Right renal pelvis (tissue), 4 donors: ENCODE results near the gene COL6A2. TPM values are rescaled to one million over a fixed set of nuclear protein-coding genes. Genes with fewer than 3 reads are reported as not detected.

Experiments
- DNase-seq, 4 donors: peaks; one replicate each; pipeline ENCODE4 v3.0.0-alpha.2; 2013; ENCODE audit warnings: low read depth in 4 of 4, low spot score in 3 of 4, missing footprints in 1 of 4
- polyA plus RNA-seq, 4 donors: library from polyadenylated mRNA; unstranded; fragments of 120-200 nt; gene quantifications; one replicate each; pipeline ENCODE4 v1.2.1, GENCODE V29; 2013; ENCODE audit not compliant: insufficient read length in 4 of 4

COL6A2 gene
- polyA plus RNA-seq, 4 donors: 181 to 254 (median 205) TPM

DNA sequence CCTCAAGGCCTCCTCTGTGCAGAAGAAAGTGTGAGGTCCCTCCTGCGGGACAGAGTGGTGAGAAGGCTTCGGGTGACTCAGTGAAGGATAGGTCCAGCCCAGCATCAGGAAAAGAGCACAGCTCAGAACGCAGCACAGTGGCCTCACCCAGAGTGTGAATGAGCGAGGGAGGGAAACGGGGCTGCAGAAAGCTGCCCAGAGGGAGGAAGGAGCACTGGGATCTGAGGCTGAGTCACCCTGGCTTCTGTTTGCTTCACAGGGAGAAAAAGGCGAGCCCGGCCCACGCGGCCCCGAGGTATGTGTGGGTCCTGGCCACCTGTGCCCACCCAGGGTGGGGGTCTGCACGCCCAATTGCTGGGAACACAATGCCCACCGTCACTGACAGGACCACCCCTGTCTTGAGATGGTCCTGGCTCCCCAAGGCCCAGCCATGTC is 24.3 kb downstream of the COL6A2 start:
- no peak for DNase-seq

DNA sequence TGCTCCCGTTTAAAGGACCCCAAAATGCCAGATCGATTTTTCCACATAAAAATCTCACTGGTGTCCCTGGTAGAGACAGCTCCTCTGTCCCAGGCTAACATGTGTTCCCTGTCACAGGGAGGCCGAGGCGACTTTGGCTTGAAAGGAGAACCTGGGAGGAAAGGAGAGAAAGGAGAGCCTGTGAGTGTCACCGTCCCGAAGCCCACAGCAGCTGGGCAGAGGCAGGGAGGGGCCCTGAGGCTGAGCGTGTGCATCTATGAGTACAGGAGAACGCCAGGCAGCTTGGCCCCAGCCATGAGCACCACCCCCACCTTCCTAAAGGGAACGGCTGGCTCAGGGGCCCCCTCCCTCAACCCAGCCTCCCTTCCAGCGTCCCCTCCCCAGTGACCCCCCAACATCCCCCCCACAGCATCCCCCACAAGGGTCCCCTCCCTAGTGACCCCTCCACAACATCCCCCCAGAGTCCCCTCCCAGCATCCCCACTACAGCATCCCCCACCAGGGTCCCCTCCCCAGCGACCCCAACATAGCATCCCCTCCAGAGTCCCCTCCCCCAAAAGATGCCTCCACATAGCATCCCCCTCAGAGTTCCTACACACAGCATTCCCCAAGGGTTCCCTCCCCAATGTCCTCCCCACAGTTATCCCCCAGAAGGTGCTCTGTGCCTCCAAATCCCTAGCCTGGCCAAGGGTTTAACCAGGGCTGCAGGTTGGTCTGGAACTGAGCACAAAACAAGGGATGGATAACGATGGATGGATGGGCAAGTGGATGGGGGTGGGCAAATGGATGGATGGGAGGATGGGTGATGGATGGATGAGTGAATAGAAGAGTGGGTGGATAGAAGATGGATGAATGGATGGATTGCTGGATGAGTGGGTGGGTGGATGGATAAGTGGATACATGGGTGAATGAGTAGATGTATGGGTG is 25.1 kb downstream of the COL6A2 start:
- DNase-seq: no peak

DNA sequence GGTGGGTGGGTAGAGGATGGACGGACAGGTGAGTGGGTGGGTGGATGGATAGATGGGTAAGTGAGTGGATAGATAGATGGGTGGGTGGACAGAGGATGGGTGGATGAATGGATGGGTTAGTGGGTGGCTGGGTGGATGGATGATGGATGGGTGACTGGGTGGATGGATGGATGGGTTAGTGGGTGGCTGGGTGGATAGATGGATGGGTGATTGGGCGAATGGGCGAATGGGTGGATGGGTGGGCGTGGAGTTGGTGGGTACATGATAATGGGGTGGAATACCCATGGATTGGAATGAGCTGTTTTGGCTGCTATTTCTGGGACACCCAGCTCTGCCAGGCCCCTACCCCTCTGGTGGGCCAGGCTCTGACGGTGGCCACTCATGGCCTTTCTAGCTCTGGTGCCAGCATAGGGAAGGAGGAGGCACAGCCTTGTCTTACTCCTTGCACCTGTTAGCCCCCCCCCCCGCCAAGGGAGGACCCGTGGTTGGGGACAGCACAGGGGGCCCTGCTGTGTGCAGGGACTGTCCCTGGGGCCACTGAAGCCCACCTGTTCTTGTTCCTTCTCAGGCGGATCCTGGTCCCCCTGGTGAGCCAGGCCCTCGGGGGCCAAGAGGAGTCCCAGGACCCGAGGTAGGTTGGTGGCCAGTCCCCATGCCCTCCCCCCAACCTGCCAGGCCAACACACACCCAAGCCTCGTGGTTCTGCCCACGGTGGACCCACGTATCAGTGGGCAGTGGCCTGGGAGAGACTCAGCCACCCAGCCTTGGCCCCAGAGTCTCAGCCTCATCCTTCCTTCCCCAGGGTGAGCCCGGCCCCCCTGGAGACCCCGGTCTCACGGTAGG is 26.4 kb downstream of the COL6A2 start:
- no peak for DNase-seq

DNA sequence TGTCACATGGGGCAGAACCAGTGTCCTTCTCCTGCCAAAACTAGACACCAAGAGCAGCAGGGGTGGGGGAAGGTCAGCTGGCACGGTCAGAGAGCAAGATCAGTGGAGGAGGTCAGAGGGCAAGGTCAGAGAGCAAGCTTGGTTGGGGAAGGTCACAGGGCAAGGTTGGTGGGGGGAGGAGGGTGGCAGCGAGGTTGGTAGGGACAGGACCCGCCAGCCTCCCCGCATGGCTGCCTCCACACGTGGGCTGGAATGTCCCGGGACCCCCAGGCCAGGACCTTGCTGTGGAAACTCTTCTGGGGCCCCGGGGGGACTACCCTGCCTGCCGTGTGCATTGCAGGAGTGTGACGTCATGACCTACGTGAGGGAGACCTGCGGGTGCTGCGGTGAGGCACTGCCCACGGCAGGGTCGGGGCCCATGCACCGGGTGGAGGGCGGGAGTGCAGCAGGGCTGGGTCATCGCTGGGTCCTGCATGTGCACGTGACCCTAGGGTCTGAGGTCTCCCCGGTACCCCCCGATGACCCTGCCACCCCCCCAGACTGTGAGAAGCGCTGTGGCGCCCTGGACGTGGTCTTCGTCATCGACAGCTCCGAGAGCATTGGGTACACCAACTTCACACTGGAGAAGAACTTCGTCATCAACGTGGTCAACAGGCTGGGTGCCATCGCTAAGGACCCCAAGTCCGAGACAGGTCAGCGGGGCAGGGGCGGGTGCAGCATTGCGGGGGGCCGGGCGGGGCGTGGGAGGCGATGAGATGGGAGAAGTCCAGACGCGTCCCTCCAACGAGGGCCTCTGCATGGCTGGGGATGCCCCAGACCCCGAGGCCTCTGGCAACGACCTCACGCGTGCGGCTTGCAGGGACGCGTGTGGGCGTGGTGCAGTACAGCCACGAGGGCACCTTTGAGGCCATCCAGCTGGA is 27.3 kb downstream of the COL6A2 start:
- no peak for DNase-seq

DNA sequence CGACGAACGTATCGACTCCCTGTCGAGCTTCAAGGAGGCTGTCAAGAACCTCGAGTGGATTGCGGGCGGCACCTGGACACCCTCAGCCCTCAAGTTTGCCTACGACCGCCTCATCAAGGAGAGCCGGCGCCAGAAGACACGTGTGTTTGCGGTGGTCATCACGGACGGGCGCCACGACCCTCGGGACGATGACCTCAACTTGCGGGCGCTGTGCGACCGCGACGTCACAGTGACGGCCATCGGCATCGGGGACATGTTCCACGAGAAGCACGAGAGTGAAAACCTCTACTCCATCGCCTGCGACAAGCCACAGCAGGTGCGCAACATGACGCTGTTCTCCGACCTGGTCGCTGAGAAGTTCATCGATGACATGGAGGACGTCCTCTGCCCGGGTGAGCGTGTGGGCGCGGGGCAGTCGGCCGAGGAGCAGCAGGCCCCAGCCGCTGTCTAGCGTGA is 28.0 kb downstream of the COL6A2 start:
- no peak for DNase-seq

DNA sequence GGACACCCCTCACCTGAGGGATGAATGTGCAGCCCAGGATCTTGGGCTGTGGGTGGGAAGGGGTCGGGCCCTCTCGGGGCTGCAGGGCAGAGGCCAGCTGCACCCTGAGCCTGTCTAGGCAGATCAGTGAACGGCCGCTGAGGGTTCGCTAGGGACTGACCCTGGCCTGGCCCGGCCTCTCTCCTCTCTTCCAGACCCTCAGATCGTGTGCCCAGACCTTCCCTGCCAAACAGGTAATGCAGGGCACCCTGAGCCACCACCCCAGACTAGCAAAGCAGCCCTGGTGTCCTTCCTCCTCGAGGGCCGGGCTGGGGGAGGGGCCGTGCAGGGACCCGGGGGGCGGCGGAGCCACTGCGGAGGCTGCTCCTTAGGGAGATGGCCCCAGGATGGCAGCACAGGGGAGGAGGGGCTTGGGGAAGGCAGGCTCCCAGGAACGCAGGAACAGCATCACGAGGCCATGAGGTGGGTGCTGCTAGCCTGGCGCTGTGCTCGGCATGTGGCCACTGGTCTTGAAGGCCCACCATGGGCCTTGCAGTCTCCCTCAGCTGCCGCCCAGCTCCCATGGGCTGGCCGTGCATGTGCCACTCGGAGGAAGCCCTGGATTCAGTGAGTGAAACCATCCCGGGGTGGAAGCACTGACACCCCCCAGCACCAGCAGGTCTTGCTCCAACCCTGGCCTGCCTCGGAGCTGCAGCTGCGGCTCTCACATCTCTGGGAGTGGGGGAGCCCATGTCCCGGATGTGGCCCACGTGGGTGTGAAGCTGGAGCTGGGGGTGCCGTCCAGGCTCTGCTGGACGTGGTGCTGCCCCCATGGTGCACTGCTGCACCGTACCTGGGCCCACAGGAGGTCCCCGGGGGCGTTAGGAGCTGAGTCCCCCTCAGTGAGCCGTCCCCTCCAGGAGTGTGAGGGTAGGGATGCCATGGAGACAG is 28.7 kb downstream of the COL6A2 start:
- no peak for DNase-seq

DNA sequence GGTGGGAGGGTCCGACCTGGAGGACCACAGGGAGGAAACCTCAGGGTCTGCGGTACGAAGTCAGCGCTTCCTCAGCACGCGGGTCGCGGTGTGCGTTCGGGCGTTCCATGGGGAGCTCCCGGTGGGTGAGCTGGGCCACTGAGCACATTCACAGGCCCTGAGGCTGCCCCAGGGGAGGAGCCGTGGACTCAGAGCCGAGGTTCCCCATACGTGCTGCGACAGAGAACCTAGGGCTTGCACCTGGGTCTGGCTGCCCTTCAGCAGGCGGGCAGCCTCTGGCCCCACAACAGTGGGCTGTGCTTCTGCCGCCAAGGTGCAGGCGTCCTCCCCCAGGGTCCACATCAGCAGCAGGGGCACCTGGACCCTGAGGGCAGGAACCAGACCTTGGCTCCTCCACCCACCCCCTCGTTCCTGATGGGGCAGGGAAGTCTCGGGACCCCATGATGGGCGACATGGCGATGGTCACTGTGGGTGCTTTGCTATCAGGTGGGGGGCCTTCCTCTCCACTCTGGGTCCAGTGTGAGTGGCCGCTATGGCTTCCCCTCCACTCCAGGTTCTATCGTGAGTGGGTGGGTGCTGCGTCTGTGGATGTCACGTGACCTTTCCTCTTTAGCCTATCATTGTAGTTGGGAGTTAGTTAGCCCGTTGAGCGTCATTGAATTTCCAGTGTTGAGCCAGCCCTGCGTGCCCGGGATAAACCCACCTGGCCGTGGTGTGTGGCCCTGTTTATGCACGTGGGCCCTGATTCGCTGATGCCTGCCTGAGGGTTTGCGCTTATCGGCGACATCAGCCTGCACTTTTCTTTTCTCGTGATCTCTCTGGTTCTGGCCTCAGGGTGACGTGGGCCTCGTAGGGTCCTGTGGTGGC is 29.6 kb downstream of the COL6A2 start:
- DNase-seq: no peak

DNA sequence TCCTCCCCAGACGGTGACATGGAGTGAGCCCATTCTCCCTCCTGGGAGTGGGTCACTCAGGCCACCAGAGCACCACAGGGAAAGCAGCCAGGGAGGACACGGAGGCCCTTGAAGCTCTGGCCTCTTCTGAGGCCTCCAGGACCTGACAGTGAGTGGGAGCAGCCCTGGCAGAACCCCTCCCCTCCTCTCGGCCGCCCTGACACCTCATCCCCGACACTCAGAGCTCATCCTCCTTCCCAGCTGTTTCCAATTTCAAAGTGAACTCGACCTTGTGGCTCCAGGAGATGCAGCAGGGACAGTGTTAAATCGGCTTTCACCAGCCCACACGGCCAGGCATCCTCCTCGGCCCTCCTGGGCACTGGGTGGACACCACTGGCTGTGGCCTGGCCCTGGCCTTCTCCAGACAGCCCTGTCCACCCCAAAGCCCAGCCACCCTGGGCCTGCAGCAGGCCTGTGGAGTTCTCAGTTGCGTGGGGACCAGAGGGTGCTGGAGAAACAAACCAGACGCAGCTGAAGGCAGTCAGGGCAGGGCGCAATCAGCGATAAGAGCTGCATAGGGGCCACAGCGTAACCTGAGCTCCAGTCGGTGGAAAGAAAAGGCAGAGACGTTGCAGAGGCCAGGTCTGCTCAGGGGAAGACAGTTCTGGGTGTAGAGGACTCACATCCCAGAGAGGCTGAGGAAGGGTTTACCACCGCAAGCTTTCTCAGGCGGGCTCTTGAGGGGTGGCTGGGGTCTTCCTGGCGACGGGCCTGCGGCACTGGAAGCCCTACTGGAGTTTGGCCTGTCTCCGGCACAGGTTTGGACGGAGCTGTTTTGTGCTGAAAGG is 30.4 kb downstream of the COL6A2 start:
- no peak for DNase-seq

DNA sequence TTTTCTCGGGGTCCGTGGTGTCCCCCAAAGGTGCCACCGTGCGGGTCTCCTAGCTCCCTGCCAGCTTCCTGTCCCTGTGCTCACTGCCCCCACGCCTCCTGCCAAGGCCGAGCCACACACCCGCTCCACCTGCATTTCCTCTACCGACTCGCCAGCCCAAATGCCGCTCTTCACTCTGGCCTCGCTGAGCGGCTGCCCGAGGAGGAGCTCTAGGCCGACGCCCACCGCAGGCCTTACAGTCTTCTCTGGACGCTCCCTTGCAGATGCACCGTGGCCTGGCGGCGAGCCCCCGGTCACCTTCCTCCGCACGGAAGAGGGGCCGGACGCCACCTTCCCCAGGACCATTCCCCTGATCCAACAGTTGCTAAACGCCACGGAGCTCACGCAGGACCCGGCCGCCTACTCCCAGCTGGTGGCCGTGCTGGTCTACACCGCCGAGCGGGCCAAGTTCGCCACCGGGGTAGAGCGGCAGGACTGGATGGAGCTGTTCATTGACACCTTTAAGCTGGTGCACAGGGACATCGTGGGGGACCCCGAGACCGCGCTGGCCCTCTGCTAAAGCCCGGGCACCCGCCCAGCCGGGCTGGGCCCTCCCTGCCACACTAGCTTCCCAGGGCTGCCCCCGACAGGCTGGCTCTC is 31.1 kb downstream of the COL6A2 start:
- no peak for DNase-seq

DNA sequence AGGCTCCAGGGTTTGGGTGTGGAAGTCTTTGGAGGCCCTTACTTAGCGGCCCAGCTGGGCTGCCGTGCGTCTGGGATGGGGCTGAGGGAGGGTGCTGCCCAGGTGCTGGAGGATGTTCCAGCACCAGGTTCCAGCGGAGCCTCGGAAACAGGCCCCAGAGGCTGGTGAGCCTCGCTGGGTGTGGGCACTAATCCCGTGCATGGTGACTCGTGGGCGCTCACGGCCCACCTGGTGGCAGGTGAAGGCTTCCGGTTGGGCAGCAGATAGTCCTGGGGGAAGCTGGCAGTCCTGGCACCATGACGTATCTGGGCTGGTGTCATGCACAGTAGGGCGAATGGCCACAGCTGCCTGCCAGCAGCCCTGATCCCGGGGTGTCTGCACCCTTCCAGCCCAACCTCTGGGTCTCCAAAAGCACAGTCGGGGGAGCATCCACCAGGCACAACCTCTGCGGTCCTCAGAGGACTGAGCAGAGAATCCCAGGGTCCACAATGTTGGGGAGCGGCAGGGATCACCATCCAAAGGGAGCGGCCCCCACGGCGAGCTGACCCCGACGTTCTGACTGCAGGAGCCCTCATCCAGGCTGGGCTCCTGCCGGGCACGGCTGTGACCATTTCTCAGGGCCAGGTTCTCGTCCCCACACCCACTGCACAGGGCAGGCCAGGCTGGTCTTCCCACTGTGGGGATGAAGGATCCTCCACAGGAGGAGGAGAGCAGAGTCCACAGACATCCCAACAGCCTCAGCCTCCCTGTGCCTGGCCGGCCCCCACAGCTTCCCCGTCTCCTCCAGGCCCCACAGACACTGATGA is 32.1 kb downstream of the COL6A2 start:
- no peak for DNase-seq

DNA sequence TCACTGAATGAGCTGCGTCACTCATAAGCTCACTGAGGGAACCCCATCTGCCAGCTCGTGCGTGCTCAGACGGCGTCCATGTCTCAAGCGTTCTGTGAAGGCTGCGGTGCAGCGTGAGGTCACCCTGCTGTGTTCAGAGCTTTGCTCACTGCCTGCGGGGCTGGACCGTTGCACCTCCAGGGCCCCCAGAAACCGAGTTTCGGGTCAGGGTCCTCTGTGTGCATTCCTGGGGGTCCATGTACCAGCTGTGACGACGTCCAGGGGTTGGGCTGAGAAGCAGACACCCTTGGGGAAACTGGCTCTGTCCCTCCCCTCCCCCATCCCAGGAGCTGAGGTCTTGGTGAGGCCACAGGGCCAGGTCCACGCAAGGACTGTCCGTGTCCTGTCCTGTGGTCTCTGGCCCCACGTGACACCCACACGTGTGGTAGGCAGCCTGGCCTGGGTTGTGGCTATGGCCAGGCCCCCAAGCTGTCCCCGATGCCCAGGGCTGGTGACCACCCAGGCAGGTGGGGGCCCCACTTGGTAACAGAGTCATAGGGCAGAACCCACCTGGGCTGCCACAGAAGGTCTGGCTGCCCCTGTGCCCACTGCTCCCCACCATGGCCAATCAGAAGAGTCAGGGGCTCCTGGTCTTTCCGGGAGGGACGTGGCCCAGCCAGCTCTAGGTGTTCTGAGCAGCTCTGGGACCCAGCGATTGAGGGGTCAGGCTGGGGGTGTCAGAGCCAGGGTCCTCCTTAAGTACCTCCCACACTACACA is 33.1 kb downstream of the COL6A2 start:
- no peak for DNase-seq

DNA sequence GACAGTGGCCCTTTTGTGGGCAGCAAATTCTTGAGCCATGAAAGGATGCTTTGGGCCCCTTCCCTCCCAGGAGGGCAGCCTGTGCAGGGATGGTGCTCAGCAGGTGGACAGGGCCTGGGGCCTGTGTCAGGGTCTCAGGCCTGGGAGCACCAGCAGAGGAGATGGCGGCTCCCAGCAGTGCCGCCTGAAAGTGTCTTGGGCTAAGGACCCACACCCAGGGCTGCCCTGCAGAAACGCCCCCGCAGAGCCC is 33.6 kb downstream of the COL6A2 start:
- DNase-seq: no peak

DNA sequence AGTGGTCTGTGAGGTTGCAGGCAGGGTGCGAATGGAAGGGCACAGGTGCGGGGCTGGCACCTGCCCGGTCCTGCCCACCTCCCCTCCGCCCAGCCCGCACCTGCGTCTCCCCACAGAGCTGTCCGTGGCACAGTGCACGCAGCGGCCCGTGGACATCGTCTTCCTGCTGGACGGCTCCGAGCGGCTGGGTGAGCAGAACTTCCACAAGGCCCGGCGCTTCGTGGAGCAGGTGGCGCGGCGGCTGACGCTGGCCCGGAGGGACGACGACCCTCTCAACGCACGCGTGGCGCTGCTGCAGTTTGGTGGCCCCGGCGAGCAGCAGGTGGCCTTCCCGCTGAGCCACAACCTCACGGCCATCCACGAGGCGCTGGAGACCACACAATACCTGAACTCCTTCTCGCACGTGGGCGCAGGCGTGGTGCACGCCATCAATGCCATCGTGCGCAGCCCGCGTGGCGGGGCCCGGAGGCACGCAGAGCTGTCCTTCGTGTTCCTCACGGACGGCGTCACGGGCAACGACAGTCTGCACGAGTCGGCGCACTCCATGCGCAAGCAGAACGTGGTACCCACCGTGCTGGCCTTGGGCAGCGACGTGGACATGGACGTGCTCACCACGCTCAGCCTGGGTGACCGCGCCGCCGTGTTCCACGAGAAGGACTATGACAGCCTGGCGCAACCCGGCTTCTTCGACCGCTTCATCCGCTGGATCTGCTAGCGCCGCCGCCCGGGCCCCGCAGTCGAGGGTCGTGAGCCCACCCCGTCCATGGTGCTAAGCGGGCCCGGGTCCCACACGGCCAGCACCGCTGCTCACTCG is 34.1 kb downstream of the COL6A2 start:
- no peak for DNase-seq

DNA sequence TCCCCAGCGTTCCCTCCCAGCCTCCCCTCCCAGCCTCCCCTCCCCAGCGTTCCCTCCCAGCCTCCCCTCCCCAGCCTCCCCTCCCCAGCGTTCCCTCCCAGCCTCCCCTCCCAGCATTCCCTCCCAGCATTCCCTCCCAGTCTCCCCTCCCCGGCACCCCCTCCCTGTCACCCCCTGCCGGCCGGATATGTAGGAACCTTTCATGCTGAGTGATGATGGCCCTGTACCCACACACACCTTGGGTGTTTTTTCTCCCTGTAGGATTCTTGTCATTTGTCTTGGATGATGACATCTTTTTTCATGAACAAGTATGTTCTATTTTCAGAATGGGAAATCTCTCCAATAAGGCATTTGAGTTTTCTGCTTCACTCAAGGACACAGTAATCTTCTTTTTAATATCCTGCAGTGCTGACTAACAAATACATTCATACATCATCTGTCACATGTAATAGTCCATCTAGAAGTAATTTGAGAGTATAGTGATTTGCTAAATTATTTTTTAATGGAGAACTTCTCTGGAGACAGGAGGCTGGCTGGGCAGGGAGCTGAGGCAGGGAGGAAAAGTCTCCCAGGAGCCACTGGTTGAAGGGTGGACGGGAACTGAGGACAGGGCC is 38.0 kb downstream of the COL6A2 start:
- no peak for DNase-seq
